NCI-H69 (cell line): ENCODE measurements around the gene KCNIP4.
A peak's percentile ranks its signal among the peaks of the same experiment; 100 is the strongest.

ENCODE experiments used
- DNase-seq: peaks from one replicate; lab custom pipeline; 2025; lab: John Stamatoyannopoulos, UW

The KCNIP4 gene

DNA sequence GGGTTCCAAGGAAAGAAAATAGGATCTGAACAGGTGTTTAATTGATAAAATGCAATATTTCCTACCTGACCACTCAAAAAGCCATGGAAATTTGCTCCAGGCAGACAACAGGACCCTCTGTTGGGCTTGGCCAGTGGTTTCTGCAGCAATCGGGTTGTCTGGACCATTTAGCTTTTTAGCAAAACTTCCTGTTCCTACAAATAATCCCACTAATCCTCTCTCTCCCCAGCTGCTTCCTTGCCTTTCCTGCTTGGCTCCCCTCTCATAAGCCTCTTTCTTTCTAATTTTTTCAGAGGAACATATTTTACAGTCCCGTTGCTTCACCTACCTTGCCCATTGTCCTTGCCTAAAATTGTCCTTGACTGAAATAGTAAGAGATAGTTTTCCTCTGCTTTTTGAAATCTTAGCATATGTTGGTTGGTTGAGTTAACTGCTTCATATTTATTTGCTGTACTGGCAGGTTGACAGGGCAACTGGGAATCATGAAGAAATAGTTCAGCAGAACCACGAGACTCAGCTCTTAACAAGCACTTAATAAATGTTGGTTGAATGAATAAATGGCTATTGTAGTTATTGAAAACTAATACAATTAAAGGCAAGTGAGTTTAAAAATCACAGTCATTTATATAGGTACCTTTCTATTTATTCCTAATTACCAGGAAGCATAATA, 259.8 kb downstream of the KCNIP4 start:
- DNase-seq = no peak

DNA sequence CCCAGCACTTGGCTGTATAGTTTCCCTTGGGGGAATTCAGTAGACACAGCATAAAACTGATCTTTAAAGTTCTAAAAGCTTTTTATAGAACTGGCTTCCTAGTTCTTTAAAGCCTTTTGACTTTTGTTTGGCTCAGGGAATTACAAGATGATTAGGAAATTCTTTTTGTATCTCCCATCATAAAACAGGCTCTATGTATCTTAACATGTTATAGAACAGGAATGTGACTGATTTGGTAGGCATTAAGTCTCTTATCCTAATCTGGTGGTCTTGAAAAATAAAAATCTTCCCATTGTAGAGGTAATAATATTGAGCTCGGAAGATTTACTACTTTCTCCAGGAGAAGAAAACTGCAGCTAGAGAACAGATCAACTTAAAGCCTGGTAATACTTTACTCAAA, 262.7 kb downstream of the KCNIP4 start:
- DNase-seq = no peak

DNA sequence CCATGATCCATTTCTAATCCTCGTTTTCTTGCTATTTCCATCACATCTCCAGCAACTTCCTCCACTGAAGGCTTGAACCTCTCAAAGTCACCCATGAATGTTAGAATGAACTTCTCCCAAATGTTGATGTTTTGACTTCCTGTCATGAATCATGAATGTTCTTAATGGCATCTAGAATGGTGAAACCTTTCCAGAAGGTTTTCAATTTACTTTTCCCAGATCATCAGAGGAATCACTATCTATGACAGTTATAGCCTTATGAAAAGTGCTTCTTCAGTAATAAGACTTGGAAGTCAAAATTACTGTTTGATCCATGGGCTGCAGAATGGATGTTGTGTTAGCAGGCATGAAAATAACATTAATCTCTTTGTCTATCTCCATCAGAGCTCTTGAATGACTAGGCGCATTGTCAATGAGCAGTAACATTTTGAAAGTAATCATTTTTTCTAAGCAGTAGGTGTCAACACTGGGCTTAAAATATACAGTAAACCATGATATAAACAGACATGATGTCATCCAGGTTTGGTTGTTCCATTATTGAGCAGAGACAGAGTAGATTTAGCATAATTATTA, 268.2 kb downstream of the KCNIP4 start:
- no peak for DNase-seq

DNA sequence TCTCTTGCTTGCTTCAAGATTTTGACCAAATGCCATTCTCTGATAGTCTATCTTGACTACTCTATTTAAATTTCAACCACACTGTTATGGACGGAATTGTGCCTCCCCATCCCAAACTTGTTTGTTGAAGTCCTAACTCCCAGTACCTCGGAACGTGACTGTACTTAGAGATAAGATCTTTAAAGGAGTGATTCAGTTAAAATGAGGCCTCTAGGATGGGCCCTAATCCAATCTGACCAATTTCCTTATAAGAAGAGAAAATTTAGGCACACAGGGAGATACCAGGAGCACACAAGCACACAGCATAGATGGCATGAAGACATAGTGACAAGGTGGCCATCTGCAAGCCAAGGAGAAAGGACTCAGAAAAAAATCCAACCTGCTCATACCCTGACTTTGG, 269.9 kb downstream of the KCNIP4 start:
- DNase-seq = no peak

DNA sequence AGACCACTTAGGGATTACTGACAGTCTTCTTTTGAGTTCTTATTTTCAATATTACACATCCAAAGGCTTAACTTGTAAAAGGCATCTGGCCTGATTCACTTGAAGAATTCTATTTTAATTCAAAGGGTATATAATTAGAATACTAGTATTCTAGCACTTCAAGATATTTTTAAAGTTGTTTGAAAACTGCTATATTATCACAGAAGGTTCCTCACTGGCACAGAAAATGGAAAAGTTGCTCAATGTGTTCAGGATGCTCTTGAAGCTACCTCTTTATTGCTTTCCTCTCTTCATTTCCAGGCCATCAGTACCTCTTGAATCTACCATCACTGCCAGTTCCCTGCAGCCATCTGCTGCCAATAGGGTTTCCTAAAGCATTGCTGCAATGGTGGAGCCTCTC, 271.4 kb downstream of the KCNIP4 start:
- no peak for DNase-seq

DNA sequence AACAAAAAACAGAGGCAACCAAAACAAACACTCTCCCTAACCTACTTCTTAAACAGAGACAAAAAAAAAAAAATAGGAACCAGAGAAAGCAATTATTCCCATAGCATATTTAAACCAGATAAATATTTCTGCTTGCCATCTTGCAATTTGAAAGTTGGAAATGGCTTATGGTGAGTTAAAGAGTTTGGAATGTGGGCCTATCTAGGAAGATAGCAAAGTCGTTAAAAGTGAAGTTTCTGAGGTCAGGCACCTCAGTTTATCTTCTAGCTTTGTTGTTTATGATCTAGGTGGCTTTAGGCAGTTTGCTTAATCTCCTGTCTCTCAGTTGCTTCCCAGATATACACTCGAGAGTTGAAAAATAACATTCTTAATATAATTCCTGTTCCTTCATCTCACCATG, 284.2 kb downstream of the KCNIP4 start:
- no peak for DNase-seq

DNA sequence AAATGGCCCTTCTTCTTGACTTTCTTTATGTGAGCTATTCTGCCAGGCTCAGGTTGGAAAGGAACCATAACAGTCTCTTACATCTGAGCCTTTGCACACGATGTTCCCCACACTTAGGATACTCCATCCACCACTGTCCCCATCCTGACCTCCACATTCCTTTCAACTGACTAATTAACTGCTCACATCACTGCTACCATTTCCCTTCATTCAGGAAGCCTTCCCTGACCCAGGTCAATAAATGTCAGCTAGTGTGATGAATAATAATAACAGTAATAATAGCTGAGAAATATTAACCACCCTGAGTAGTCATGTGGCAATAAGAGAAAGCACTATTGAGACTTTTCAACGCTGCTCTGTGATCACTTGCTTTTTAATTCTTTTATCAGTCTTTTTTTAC, 291.7 kb downstream of the KCNIP4 start:
- no peak for DNase-seq

DNA sequence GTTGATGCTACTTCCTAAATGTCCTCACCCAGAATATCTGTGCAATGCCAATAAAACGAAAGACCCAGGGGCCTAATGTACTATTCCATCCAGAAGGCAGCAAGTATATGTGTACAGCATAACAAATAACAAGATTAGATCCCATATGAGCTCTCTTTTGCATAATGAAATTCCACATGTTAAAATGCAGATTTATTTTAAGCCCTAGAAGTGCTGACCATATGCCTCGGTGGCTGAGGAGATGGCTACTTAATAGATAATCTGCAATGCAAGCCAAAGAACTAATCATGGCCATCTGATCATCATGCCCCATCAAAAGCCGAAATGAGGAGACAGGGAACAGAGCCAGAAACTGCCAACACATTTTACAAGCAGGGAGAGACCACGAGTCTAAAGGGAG, 293.5 kb downstream of the KCNIP4 start:
- no peak for DNase-seq

DNA sequence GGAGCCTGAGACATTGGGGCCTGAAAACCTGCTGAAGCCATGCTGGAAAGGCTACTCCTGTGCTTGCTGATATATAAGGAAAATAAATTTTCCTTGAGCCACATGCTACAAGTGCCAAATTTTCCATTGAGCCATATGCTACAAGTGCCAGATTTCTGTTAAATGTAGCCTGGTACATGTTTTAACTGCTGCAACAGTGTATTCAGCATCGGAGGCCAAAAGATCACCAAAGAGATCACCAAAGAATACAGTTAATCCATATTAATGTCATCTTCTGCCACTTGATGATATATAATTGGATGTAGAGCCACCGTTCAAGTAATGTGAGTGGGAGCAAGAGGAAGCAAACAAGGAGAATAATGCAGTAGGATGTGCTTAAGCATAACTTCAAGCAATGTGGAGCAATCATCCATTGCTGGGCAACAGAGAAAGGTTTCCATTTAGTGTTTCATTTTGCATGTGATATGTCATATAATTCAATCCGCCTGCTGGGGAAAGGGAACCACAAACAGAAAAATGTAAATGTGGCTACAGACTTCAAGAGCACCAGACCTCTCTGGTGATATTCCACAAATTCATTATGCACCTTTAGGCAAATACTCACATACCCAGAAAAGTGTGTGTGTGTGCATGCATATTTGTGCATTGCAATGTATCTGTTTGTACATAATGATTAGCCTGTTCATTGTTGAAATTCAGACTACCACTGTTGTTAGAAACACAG, 295.9 kb downstream of the KCNIP4 start:
- DNase-seq = no peak

DNA sequence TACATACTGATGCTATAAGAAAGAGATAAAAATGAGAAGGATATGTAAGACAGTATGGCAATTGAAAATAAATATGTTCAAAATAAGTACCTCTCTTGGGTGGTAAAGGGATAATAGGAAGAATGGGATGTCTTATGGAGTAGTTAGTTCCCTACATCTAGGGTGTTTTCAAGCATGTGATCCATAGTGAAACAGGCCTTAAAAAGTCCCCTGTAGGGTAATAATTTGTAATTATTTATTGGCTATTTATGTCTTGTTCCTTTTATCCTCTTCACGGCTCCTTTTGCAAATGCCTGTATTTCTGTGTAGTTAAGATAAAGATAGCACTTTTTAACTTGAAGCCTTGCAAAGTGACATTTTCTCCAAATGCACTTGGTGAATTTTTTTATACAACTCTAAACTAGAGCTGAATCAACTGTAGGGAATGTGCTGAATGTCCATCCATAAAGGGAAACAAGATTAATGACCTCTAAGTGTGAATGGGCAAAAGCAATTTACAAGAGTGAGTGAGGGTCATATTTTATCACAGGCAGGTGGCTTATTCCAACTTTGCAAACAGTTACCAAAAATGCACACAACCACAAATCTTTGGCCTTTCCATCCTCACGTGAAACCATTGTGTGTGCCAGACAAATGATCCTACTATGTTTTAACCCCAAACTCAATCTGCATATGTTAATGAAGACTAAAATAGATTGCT, 299.0 kb downstream of the KCNIP4 start:
- DNase-seq = no peak

DNA sequence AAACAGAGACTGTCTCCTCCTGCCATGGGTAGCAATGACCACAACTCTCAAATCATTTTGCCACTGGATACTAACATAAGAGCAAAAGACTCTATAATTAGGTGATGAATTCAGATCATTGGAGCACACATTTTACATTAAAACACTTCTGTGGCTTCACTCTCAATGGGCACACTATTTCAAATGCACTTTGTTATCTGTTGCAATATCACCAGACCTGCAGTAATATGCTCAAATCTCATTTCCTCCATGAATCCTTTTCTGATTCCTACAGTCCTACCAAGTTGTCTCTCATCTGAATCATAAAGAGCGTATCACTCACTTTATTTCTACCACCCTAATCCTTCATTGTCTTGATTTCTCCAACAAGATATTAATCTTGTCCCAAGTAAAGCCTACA, 302.8 kb downstream of the KCNIP4 start:
- DNase-seq = no peak

DNA sequence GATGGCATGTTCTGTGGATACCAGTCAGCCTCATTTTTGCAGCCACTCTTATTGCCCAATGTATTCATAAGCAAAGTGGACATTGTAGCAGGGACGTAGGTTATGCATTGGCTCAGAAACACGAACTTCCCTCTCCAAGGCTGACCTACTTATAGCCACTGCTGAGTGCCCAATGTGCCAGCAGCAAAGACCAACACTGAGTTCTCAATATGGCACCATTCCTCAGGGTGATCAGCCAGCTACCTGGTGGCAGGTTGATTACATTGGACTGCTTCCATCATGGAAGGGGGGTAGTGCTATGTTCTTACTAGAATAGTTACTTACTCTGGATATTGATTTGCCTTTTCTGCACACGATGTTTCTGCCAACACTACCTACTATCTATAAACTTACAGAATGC, 306.9 kb downstream of the KCNIP4 start:
- DNase-seq = no peak

DNA sequence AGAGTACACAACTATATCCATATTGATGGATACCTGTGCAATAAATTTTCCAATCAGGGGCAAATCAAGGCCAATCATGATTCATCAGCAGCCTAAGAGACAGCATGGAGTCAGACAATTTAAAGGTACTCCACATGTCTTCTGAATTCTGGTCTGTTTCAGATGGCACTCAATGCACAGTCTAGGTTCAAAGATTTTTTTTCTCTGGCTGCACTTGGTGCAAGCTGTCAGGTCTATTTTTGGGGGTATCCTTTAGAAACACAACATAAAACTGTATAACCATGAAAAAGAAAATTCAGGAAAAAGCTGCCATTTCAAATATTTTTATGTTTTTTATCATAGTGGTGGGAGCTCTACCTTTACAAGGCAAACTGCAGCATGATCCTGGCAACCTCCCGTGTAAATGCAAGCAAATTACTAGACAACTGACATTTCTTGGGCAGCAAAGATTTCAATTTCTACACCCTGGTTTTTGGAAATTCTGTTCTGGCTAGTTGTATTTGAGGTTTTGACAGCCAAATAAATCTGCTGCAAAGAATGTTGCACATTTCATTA, 310.3 kb downstream of the KCNIP4 start:
- no peak for DNase-seq

DNA sequence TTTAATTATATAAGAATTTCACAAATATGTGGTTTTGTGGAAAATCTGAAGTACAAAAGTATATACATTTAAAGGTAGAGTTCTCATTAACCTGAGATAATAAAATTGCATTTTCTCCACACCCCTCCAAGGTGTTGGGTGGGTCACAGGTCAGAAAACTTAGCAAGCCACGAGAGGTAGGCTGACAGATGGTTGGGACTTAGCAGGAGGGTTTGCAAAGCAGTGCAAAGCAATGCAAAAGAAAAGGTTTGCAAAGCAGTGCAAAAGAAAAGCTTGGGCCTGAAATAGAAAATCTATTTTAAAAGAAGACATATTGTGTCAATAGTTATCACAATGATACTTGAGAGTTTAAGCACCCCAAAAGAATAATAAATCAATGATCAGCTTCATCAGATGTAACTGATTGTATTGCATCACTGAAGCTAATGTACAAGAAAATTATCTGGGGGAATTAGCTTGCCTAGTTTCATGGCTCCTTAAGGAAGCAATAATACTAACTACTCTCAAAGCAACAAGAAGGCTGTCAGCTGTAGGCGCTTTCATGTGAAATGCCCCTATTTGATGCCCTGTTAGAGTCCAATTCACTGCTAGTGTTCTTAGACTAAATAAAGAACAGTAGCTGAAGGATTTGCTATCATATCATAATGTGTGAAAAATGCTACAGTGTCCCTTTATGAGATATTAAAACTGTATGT, 319.5 kb downstream of the KCNIP4 start:
- DNase-seq = no peak

DNA sequence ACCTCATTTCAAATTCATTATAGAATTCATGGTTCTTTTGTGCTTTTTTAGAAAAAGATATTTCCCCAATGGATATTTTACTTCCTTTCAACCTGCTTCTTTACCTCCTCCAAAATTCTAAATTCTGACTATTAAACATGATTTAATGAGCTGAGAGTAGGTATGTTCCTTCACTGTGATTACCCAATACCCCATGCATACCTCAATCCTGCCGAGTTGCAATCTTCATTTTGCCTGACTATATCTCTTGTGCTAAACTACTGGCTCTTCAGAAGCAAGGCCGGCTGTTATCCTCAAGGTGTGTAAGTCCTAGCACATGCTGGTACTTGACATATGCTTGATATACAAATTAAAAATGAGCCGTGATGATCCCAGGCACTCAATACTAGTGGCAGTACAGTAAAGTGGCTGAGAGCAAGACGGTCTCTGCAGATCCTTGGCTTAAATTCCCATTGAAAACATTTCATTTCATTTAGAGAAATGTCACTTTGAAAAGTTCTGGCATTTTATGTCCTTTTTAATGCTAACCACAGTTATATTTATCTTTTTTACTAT, 320.4 kb downstream of the KCNIP4 start:
- no peak for DNase-seq

DNA sequence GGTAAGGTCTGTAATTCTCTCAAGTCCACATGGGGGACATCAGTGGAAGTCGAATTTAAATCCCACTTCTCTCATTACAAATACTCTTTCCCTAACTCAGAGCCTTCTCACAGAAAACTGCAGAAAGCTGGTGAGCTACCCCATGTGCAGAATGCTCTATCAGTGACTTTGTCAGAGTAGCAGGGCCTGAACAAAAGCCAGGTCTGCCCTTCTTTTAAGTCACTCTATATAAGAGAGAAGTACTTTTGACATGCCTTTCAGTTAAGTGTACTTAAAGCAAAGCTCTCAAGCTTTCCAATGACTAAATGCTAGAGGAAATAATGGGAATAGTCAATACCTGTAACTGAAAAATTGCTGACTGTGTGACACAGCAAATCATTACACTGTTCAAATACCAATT, 323.1 kb downstream of the KCNIP4 start:
- no peak for DNase-seq

DNA sequence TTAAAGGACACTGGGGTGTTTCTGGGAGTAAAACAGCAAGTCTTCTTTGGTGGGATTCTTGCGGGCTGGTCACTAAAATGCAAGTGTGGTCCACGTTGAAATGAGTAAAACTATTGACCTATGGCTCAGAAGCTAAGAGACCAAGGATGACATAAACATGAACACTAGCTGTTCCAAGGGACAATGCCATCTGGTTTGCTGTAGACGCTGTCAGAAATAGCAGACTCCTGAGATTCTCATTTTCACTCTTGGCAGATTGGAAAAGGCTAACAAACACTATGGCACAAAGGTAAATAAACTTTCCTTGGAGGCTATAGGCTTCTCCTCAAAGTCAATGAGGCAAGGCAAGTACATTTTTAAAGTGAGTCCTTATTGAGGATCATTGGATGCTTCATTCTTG, 343.6 kb downstream of the KCNIP4 start:
- DNase-seq = no peak

DNA sequence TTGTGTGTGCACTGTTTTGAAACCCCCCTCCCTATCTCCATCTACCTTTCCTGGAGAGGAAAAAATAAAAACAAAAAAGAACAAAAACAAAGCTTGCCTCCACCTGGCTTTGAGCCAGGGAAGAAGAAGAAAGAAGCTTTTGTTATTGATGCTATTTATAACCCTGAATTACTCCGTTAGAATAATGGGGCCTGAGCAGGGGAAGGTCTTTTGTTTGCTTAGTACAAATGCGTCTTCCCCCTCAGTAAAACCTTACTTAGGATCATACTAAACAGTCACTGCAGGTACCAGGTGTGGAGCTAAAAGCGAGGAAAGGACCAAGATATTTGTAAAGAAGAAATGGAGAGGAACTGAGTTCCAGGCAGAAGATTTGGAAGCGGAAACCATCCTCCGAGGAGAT, 352.1 kb downstream of the KCNIP4 start:
- peak; percentile 30 for DNase-seq

DNA sequence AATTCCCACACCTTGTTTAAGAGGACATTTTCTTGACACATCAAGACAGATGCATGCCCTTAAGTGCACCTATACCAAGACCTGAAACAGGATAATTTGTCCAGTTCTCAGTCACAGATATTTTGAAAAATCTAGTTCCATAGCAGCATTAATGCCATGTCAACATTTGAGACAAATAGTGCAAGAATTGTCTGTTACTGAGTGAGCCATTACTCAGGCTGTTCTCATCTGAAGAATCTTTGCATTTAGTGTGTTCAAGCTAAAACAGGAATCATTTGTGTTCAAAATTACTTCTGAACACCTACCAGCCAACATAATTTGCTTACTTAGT, 354.9 kb downstream of the KCNIP4 start:
- DNase-seq = no peak

DNA sequence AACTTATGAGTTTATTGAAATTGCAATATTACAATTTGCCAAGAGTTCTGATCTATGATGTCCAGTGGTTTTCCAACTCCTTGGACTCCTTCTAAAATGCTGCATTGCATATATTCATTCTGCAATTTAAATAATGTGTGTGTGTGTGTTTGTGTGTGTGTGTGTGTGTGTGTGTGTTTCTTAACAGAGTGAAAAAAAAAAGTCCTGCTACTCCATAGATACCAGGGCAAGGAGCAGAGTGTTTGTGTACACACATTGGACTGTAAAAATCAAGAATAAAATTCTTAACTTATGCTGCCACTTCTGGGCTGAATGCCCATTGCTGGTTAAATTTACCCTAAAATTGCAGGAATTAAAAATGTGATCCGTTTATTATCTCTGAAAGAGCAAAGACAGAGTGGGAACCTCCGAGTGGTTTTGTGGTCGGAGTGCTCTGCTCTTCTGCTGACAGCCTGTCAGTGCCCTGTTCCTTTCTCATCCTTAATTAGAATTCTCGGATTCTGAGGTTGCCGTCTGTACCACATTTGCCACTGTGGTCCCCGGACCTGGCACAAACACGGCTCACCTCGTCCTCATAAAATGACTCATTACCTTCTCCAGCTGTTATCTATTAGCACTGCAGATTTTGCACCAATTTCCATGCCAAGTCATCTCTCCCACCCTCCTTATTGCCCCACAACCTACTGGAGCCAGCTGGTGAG, 355.5 kb downstream of the KCNIP4 start:
- DNase-seq = peak; percentile 0

DNA sequence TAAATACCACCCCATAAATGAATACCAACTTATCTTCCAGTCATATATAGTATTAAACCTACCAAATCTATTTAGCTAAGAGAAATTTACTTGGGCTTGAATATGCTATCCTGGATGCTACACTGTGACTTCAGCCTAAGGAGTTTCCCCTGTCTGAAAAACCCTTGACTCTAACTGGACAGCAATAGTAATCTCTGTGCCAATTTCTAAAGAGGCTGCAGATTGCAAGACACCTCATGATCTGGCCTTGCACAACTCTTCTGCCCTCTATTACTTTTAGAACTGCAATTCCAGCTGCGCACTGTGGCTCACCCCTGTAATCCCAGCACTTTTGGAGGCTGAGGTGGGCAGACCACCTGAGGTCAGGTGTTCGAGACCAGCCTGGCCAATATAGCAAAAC, 371.5 kb downstream of the KCNIP4 start:
- no peak for DNase-seq
